CD14-positive monocyte (primary cell): ENCODE results near the gene CHTOP. TPM values are rescaled to one million over a fixed set of nuclear protein-coding genes. Genes with fewer than 3 reads are reported as not detected.

ENCODE experiments used
- DNase-seq, 3 donors: peaks; one replicate each; pipeline ENCODE4 v3.0.0-alpha.2; 2011 to 2022
- H2AFZ ChIP-seq: 2 replicates; pipeline ENCODE4 v1.6.0; 2012; ENCODE audit warnings: mild to moderate bottlenecking, low read depth, low read length, inconsistent platforms; ENCODE audit not compliant: insufficient read depth, poor library complexity, severe bottlenecking
- H3K27ac ChIP-seq, 2 donors: 1 replicate in 1 of 2; 2 replicates in 1 of 2; pipeline ENCODE4 v1.5.1; 2012 to 2013; ENCODE audit warnings: low read length in 2 of 2, control low read depth in 1 of 2, inconsistent platforms in 1 of 2, low read depth in 1 of 2, mild to moderate bottlenecking in 1 of 2
- H3K27me3 ChIP-seq, 2 donors: one replicate each; pipeline versions ENCODE4 v1.6.0 to v1.6.1; 2011 to 2013; ENCODE audit warnings: low read length in 2 of 2; ENCODE audit not compliant: control insufficient read depth in 2 of 2, insufficient read depth in 2 of 2
- H3K36me3 ChIP-seq, 2 donors: replicated peaks in 1 of 2; 1 replicate in 1 of 2; 2 replicates in 1 of 2; pipeline versions ENCODE4 v1.5.1 to v1.6.1; 2012 to 2013; ENCODE audit warnings: low read length in 2 of 2, control low read depth in 1 of 2, inconsistent platforms in 1 of 2, mild to moderate bottlenecking in 1 of 2; ENCODE audit not compliant: insufficient read depth in 2 of 2, control insufficient read depth in 1 of 2
- H3K4me1 ChIP-seq, 2 donors: 1 replicate in 1 of 2; 2 replicates in 1 of 2; pipeline versions ENCODE4 v1.5.1 to v1.6.1; 2012 to 2013; ENCODE audit warnings: low read length in 2 of 2, control low read depth in 1 of 2, inconsistent platforms in 1 of 2, mild to moderate bottlenecking in 1 of 2, moderate library complexity in 1 of 2; ENCODE audit not compliant: insufficient read depth in 2 of 2, control insufficient read depth in 1 of 2
- H3K4me2 ChIP-seq: replicated peaks from 2 replicates; pipeline ENCODE3; 2012; ENCODE audit warnings: low read length, moderate library complexity, mild to moderate bottlenecking; ENCODE audit not compliant: poor library complexity, severe bottlenecking; ENCODE audit errors: extremely low read depth
- H3K4me3 ChIP-seq, 3 experiments: fragments of 200-600 bp in 1 of 3; sonication (generic) in 1 of 3; replicated peaks in 1 of 3; 1 replicate in 2 of 3; 2 replicates in 1 of 3; pipeline ENCODE4 v1.5.1; 2011 to 2013; ENCODE audit warnings: low read length in 3 of 3, mild to moderate bottlenecking in 3 of 3, control low read depth in 2 of 3, low read depth in 2 of 3, inconsistent platforms in 1 of 3, moderate library complexity in 1 of 3
- H3K79me2 ChIP-seq: 2 replicates; pipeline ENCODE4 v1.6.0; 2012; ENCODE audit warnings: mild to moderate bottlenecking, control low read depth, inconsistent platforms, low read length, moderate library complexity; ENCODE audit not compliant: insufficient read depth
- H3K9ac ChIP-seq: 2 replicates; pipeline ENCODE4 v1.6.0; 2017; ENCODE audit warnings: low read length, mild to moderate bottlenecking; ENCODE audit not compliant: insufficient read depth, poor library complexity, severe bottlenecking
- H3K9me3 ChIP-seq, 2 donors: replicated peaks in 1 of 2; 1 replicate in 1 of 2; 2 replicates in 1 of 2; pipeline versions ENCODE4 v1.5.1 to v1.6.1; 2012 to 2013; ENCODE audit warnings: low read length in 2 of 2, control low read depth in 1 of 2; ENCODE audit not compliant: control insufficient read depth in 1 of 2, insufficient read depth in 1 of 2
- H4K20me1 ChIP-seq: 2 replicates; pipeline ENCODE4 v1.6.0; 2012; ENCODE audit warnings: mild to moderate bottlenecking, low read length, control low read depth, moderate library complexity; ENCODE audit not compliant: insufficient read depth
- H3K27ac Mint-ChIP-seq, 7 donors: one replicate each; pipeline ENCODE4 v1.8.0; 2020; ENCODE audit warnings: mild to moderate bottlenecking in 7 of 7, mixed read lengths in 7 of 7, moderate library complexity in 6 of 7, inconsistent platforms in 2 of 7
- H3K27me3 Mint-ChIP-seq, 3 donors: one replicate each; pipeline ENCODE4 v1.8.0; 2021 to 2022; ENCODE audit warnings: low read depth in 3 of 3, mild to moderate bottlenecking in 3 of 3, mixed read lengths in 3 of 3, moderate library complexity in 3 of 3, inconsistent platforms in 1 of 3
- H3K36me3 Mint-ChIP-seq, 2 donors: one replicate each; pipeline ENCODE4 v1.8.0; 2020; ENCODE audit warnings: mixed read lengths in 2 of 2, inconsistent platforms in 1 of 2, mild to moderate bottlenecking in 1 of 2
- H3K4me1 Mint-ChIP-seq: one replicate; pipeline ENCODE4 v1.8.0; 2020; ENCODE audit warnings: mild to moderate bottlenecking, mixed read lengths
- H3K4me3 Mint-ChIP-seq, 2 donors: one replicate each; pipeline ENCODE4 v1.8.0; 2020; ENCODE audit warnings: mild to moderate bottlenecking in 2 of 2, mixed read lengths in 2 of 2, moderate library complexity in 1 of 2
- H3K9me3 Mint-ChIP-seq, 7 donors: one replicate each; pipeline ENCODE4 v1.8.0; 2020 to 2022; ENCODE audit warnings: mixed read lengths in 7 of 7, mild to moderate bottlenecking in 6 of 7, moderate library complexity in 6 of 7, inconsistent platforms in 2 of 7
- CTCF ChIP-seq: fragments of 200-600 bp; IDR thresholded peaks from one replicate; pipeline ENCODE4 v1.8.0; 2022; ENCODE audit warnings: antibody characterized with exemption, mild to moderate bottlenecking
- WGBS: methylation state at CpG from one replicate; pipeline ENCODE4 v1.1.5; 2013; ENCODE audit warnings: missing lambda C conversion rate; ENCODE audit not compliant: insufficient coverage; 5-methylcytosine and 5-hydroxymethylcytosine counted together
- intact Hi-C, 2 donors: fragments of 100-400 bp; cut with micrococcal nuclease; formaldehyde crosslinking; loops; one replicate each; pipeline versions ENCODE4 v1.15.0 to v1.15.1; 2023
- polyA plus RNA-seq, 3 donors: library from polyadenylated mRNA; depleted of rRNA in 1 of 3; unstranded in 2 of 3; stranded (reverse) in 1 of 3; fragments of 300-500 nt in 2 of 3; fragments of >200 nt in 1 of 3; fragmentation: Illumina TruSeq in 2 of 3; gene quantifications; 1 replicate in 2 of 3; 2 replicates in 1 of 3; pipeline ENCODE4 v1.2.3, GENCODE V29; 2012 to 2021

CHTOP gene
- polyA plus RNA-seq, 3 donors: 28.1 to 56.2 (median 38.2) TPM

DNA sequence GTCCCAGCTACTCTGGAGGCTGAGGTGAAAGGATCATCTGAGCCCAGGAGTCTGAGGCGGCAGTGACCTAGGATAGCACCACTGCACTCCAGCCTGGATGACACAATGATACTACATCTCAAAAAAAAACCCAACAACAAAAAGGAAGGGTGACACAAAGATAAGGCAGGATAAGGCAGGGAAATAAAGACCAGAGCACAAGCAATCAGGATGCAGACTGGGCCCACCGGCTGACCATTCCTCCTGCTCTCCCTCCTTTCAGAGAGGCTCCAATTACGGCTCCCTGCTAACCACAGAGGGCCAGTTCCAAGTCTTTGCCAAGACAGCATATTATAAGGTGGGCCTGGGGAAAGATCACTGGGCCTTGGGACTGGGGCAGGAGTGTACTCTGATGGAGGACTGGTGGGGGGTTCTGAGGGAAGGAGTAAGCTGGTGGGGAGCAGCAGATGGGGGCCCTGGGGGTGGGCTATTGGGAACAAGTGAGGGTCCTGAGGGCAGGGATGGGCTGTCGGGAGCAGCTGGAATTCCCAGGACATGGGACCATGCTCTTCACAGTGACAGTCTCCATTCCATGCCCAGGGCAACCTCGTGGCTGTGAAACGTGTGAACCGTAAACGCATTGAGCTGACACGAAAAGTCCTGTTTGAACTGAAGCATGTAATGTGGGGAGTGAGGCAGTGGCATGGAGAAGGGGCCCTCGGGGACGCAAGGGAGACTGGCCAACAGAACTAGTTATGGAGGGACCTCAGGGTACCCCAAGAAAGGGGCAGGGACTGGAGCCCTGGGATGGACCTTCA is 51.9 kb downstream of the CHTOP start:
- no peak overlapping the region for H3K27ac Mint-ChIP-seq
- no peak for TF ChIP-seq CTCF
- no peak overlapping the region for H3K4me2 ChIP-seq
- H3K79me2 ChIP-seq: no peaks in the 10 kb centered on the region
- DNase-seq: no peak
- no peak overlapping the region for H3K27ac ChIP-seq
- H3K27me3 Mint-ChIP-seq: peaks cover 15 to 24% (median 17%) of the 10 kb centered on the region in 3 donors
- H3K36me3 ChIP-seq: no peaks in the 10 kb centered on the region
- no peaks in the 10 kb centered on the region for H3K4me1 ChIP-seq
- no peak overlapping the region for H3K4me3 Mint-ChIP-seq
- H3K9ac ChIP-seq: no peak overlapping the region
- peaks cover 0 to under 1% of the 10 kb centered on the region in 2 donors for H3K36me3 Mint-ChIP-seq
- no peaks in the 10 kb centered on the region for H3K9me3 ChIP-seq
- peaks cover 0 to 3% (median 0%) of the 10 kb centered on the region in 7 donors for H3K9me3 Mint-ChIP-seq
- peaks cover 2 to 18% of the 10 kb centered on the region in 2 donors for H3K27me3 ChIP-seq
- 86% methylated on average over 8 of the region's 11 CpGs for WGBS
- intact Hi-C loops: no loop called here
- H2AFZ ChIP-seq: no peak overlapping the region
- no peak overlapping the region for H3K4me3 ChIP-seq
- no peaks in the 10 kb centered on the region for H4K20me1 ChIP-seq
- peaks cover 11% of the 10 kb centered on the region for H3K4me1 Mint-ChIP-seq

DNA sequence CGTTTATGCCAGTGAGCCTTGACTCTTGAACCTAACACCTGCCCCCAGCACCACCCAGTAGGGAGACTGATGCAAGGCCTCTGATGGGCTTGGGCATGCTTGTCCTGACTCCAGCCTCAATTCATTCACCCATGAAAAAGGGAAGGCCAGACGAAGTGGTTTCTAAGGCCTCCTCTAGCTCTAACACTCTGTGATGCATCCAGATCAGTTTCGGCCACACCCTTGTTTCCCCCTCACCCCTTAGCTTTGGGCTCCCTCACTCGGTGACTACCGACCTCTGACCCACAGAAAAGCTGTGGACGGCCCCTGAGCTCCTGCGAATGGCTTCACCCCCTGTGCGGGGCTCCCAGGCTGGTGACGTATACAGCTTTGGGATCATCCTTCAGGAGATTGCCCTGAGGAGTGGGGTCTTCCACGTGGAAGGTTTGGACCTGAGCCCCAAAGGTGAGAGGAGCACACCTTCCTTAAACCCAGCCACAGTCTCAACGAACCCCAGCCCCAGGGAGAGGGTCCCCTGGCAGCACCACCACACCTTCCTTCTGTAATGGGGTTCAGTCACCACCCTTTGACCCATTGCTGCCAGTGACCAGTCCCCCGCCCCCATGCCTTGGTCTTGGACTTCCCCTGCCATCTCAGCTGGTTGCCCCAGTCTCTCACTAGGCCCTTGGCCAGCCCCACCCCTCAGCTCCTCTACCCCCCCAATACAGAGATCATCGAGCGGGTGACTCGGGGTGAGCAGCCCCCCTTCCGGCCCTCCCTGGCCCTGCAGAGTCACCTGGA is 53.7 kb downstream of the CHTOP start:
- Mint-ChIP-seq H3K4me1 (peaks cover 13% of the 10 kb centered on the region), H3K9me3 (peaks cover 0 to 3% (median 0%) of the 10 kb centered on the region in 7 donors), H3K27ac (no peak overlapping the region), H3K4me3 (no peak overlapping the region), H3K36me3 (no peaks in the 10 kb centered on the region), H3K27me3 (peaks cover 3 to 9% (median 4%) of the 10 kb centered on the region in 3 donors)
- no peaks in the 10 kb centered on the region for H3K9me3 ChIP-seq
- H3K27me3 ChIP-seq: peaks cover 0 to 4% of the 10 kb centered on the region in 2 donors
- no peaks in the 10 kb centered on the region for H3K36me3 ChIP-seq
- H3K4me3 ChIP-seq: no peak overlapping the region
- no peaks in the 10 kb centered on the region for H4K20me1 ChIP-seq
- H3K79me2 ChIP-seq: no peaks in the 10 kb centered on the region
- DNase-seq: no peak
- no peak overlapping the region for H2AFZ ChIP-seq
- no peak overlapping the region for H3K9ac ChIP-seq
- intact Hi-C loops: no loop called here
- no peaks in the 10 kb centered on the region for H3K4me1 ChIP-seq
- WGBS: 96% methylated on average over 11 of the region's 16 CpGs
- H3K27ac ChIP-seq: no peak overlapping the region
- no peak for TF ChIP-seq CTCF
- no peak overlapping the region for H3K4me2 ChIP-seq
